Measurements from ENCODE around the gene MCC. TPM values are rescaled to one million over a fixed set of nuclear protein-coding genes. Genes with fewer than 3 reads are reported as not detected.

The MCC gene
- total RNA-seq, 2 donors from 2014 or later = 7.5 to 9.9 TPM

GRCh38 chr5:113132564-113132963 is 355.7 kb downstream of the MCC start:
- no peak overlapping the region for H3K27ac ChIP-seq
- no peak for DNase-seq
- intact Hi-C loops (cut with DNase I) = no loop called here
- ATAC-seq = no peak
- no peaks in the 10 kb centered on the region for H3K27me3 ChIP-seq
- TF ChIP-seq POLR2A (IDR thresholded peaks at IDR 0.05) (no peak), CTCF (IDR thresholded peaks at IDR 0.05) (no peak)
- no peak overlapping the region for H3K4me3 ChIP-seq
- no peaks in the 10 kb centered on the region for H3K9me3 ChIP-seq
- H3K36me3 ChIP-seq (replicated peaks in 1 of 2; ENCODE audit: insufficient read depth in 1 of 2, low read depth in 2 of 2) = no peaks in the 10 kb centered on the region
- no peaks in the 10 kb centered on the region for H3K4me1 ChIP-seq

GRCh38 chr5:113128641-113129330 is 359.5 kb downstream of the MCC start:
- no peak for TF ChIP-seq POLR2A (IDR thresholded peaks at IDR 0.05)
- DNase-seq = no peak
- H3K4me1 ChIP-seq = peaks cover 11% of the 10 kb centered on the region
- intact Hi-C loops (cut with DNase I) = no loop called here
- 45 to 93% methylated on average over 2 of the region's 2 CpGs for WGBS, 2 donors
- no peaks in the 10 kb centered on the region for H3K9me3 ChIP-seq
- no peaks in the 10 kb centered on the region for H3K36me3 ChIP-seq (replicated peaks in 1 of 2; ENCODE audit: insufficient read depth in 1 of 2, low read depth in 2 of 2)
- H3K4me3 ChIP-seq = no peak overlapping the region
- no peaks in the 10 kb centered on the region for H3K27me3 ChIP-seq
- no peak for ATAC-seq
- no peak overlapping the region for H3K27ac ChIP-seq

- 82 to 93% methylated on average over 1 of the region's 1 CpG for WGBS, 2 donors
- H3K27me3 ChIP-seq = no peaks in the 10 kb centered on the region
- intact Hi-C loops (cut with DNase I) = no loop called here
- H3K4me3 ChIP-seq = no peak overlapping the region
- no peak for DNase-seq
- H3K36me3 ChIP-seq (replicated peaks in 1 of 2; ENCODE audit: insufficient read depth in 1 of 2, low read depth in 2 of 2) = no peaks in the 10 kb centered on the region
- no peak overlapping the region for H3K27ac ChIP-seq
- TF ChIP-seq POLR2A (IDR thresholded peaks at IDR 0.05) (no peak), CTCF (IDR thresholded peaks at IDR 0.05) (no peak)
- H3K9me3 ChIP-seq = no peaks in the 10 kb centered on the region
- H3K4me1 ChIP-seq = peaks cover 16% of the 10 kb centered on the region
- no peak for ATAC-seq
Observed at GRCh38 chr5:113128082-113128481, 360.2 kb downstream of the MCC start.

- Histone ChIP-seq H3K27ac (no peak overlapping the region), H3K36me3 (replicated peaks in 1 of 2; ENCODE audit: insufficient read depth in 1 of 2, low read depth in 2 of 2) (no peaks in the 10 kb centered on the region), H3K9me3 (no peaks in the 10 kb centered on the region), H3K4me3 (no peak overlapping the region), H3K27me3 (no peaks in the 10 kb centered on the region), H3K4me1 (peaks cover 16% of the 10 kb centered on the region)
- no peak for TF ChIP-seq CTCF (IDR thresholded peaks at IDR 0.05)
- TF ChIP-seq POLR2A (IDR thresholded peaks at IDR 0.05) = no peak
- WGBS, 2 donors = 58 to 64% methylated on average over 4 of the region's 4 CpGs
- intact Hi-C loops (cut with DNase I) = no loop called here
- ATAC-seq (no peak), DNase-seq (no peak)
Observed at GRCh38 chr5:113127021-113127420, 361.2 kb downstream of the MCC start.

- 30 to 34% methylated on average over 4 of the region's 4 CpGs for WGBS, 2 donors
- Histone ChIP-seq H3K4me1 (peaks cover 16% of the 10 kb centered on the region), H3K9me3 (no peaks in the 10 kb centered on the region), H3K27ac (no peak overlapping the region), H3K4me3 (no peak overlapping the region), H3K36me3 (replicated peaks in 1 of 2; ENCODE audit: insufficient read depth in 1 of 2, low read depth in 2 of 2) (no peaks in the 10 kb centered on the region), H3K27me3 (no peaks in the 10 kb centered on the region)
- no peak for TF ChIP-seq POLR2A (IDR thresholded peaks at IDR 0.05)
- TF ChIP-seq CTCF (IDR thresholded peaks at IDR 0.05) = no peak
- no peak for ATAC-seq
- DNase-seq = no peak
- intact Hi-C loops (cut with DNase I) = no loop called here
Observed at GRCh38 chr5:113125371-113125770, 362.9 kb downstream of the MCC start.
